ENCODE results near the gene KCNK4.

- TF ChIP-seq CTCF (IDR thresholded peaks at IDR 0.05; ENCODE audit: insufficient read depth, low read length) = no peak
- TF ChIP-seq REST (IDR thresholded peaks at IDR 0.05; ENCODE audit: insufficient replicate concordance, low read depth) = no peak
Measured at GRCh38 chr11:64291752-64292459, 804 bp downstream of the KCNK4 start.

Data from HL-60 (cell line).